Peyer's patch (tissue), 4 donors: ENCODE measurements around the gene NUCKS1. TPM values are rescaled to one million over a fixed set of nuclear protein-coding genes. Genes with fewer than 3 reads are reported as not detected.

Experiments
- DNase-seq, 3 donors: peaks; one replicate each; pipeline ENCODE4 v3.0.0-alpha.2; 2017 to 2019
- H3K27ac ChIP-seq, 4 donors: fragments of 200-600 bp; sonication (generic); one replicate each; pipeline ENCODE4 v1.5.1; 2016 to 2019
- H3K27me3 ChIP-seq, 2 donors: fragments of 200-600 bp; sonication (generic); one replicate each; pipeline ENCODE4 v1.5.1; 2019
- H3K36me3 ChIP-seq, 3 donors: fragments of 200-600 bp; sonication (generic); one replicate each; pipeline ENCODE4 v1.5.1; 2016 to 2019
- H3K4me1 ChIP-seq, 4 donors: fragments of 200-600 bp; sonication (generic); one replicate each; pipeline ENCODE4 v1.5.1; 2016 to 2019
- H3K4me3 ChIP-seq, 4 donors: fragments of 200-600 bp; sonication (generic); 1 replicate in 3 of 4; 2 replicates in 1 of 4; pipeline ENCODE4 v1.5.1; 2016 to 2019; ENCODE audit warnings: mild to moderate bottlenecking in 1 of 4
- H3K9me3 ChIP-seq, 4 donors: fragments of 200-600 bp; sonication (generic); one replicate each; pipeline ENCODE4 v1.5.1; 2016 to 2019; ENCODE audit warnings: mild to moderate bottlenecking in 1 of 4
- CTCF ChIP-seq, 6 experiments: fragments of 450-650 bp in 4 of 6; fragments of 200-600 bp in 2 of 6; sonication (generic) in 1 of 6; IDR thresholded peaks; one replicate each; pipeline ENCODE4 v1.5.1; 2017 to 2019; ENCODE audit warnings: antibody characterized with exemption in 6 of 6, mild to moderate bottlenecking in 3 of 6, moderate library complexity in 1 of 6
- POLR2A ChIP-seq, 2 donors: fragments of 450-650 bp; IDR thresholded peaks; one replicate each; pipeline ENCODE4 v1.5.1; 2017; ENCODE audit warnings: antibody characterized with exemption in 2 of 2, mild to moderate bottlenecking in 2 of 2, moderate library complexity in 2 of 2
- total RNA-seq, 4 donors: library from RNA; depleted of rRNA; stranded (reverse); fragments of >200 nt; gene quantifications; one replicate each; pipeline ENCODE4 v1.1.0, GENCODE V29; 2016

Gene NUCKS1
- 10 to 100 TPM; 21.1 to 64.5 (median 41.5) TPM for total RNA-seq

DNA sequence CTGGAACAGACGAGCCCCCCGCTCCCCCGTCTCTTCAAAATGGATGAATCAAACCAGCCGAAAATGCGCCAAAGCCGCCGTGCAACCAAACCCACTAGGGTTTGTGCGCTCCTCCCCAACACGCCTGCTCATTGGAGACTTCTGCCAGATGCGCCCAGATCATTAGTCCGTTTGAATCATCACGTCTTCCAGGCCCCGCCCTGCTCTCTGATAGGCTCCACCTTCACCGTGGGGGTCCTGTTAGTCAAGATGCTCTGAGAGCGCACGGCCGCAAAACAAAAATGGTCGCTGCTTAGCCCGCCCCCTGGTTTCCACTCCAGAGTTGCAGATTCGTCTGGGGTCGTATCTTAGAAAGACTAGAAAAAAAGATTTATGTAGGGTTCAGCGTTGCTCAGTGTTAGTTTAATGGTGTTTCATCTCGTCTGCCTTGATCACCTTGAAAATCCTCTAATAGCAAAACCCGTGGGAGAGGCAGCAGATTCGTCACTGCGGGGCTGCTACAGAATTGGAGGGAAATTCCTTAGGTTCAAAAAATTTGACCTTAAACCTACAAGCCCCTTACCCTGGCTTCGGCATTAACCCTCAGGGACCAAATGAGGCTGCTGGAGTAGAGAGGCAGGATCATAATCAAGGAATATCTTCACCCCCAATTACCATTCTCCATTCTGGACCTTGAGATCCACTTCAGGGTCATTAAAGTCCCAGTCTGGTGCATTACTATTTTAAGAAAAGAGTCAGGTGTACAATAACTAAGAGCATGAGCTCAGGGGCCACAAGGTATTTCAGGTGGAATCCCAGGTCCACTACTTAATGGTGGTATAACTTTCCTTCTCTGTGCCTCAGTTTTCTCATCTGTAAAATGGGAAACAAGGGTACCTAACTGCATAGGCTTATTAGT is at the start of gene NUCKS1:
Gene NUCKS1, minus strand, starts transcription at position 45 of the 898 bp plus-strand sequence. CDS start 209 bp downstream, outside the sequence.
- TF ChIP-seq CTCF (IDR thresholded peaks at IDR 0.05) = peak in 3 of 6 experiments; percentile 2 to 39 (median 13)
- peak; percentile 59 to 89 for TF ChIP-seq POLR2A (IDR thresholded peaks at IDR 0.05)
- peak; percentile 93 to 99 (median 99) for DNase-seq
- H3K4me3 ChIP-seq = peak within 1 kb of the TSS; percentile 78 to 96 (median 92)
- peak within 1 kb of the TSS; percentile 98 to 100 (median 99) for H3K27ac ChIP-seq
- no peaks in the 10 kb centered on the region for H3K36me3 ChIP-seq
- peaks cover 0 to 18% (median 8%) of the 10 kb centered on the region in 4 donors for H3K4me1 ChIP-seq
- H3K9me3 ChIP-seq = no peaks in the 10 kb centered on the region
- H3K27me3 ChIP-seq = no peaks in the 10 kb centered on the region

DNA sequence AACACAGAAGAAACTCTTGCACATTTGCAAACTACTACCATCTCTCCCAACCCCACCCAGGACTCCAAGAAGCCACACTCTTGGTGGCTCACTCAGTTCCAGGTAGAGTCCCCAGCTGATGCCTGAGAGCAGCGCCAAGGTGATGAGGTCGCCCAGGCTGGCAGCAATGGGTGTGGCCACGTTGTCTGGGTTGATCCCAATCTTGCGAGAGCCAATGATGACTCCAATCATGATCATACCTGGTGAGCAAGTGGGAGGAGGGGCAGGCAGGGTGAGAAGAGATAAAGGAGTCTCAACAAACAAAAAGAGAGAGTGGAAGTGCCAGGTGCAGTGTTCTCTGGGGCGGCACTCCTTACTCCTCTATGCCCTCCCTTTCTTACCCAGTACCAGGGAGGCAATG is 48.6 kb upstream of the NUCKS1 start:
- Histone ChIP-seq H3K9me3 (no peaks in the 10 kb centered on the region), H3K4me1 (no peaks in the 10 kb centered on the region), H3K4me3 (no peak overlapping the region), H3K27ac (no peak overlapping the region), H3K36me3 (peaks cover 0 to 25% (median 0%) of the 10 kb centered on the region in 3 donors), H3K27me3 (no peaks in the 10 kb centered on the region)
- no peak for DNase-seq
- TF ChIP-seq POLR2A (IDR thresholded peaks at IDR 0.05) (no peak), CTCF (IDR thresholded peaks at IDR 0.05) (no peak)

DNA sequence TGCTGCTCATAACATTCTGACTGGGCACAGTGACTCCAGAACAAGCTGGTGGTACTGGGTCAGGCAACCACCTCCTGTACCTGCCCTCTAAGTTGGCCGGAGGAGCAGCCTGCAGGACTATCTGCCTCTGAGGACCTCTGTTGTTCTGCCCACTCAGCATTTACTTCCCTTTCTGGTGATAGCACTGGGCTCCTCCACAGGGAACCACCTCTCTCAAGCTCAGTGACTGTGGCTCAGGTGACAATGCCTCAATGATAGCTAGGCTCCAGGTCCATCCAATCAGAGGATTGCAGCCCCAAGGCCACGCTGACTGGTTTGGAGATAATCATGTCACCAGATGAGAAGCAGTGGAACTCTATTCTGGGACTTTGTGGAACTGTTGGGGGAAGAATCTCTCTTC is 47.2 kb upstream of the NUCKS1 start:
- no peak for DNase-seq
- TF ChIP-seq POLR2A (IDR thresholded peaks at IDR 0.05) = no peak
- no peak for TF ChIP-seq CTCF (IDR thresholded peaks at IDR 0.05)
- H3K36me3 ChIP-seq = peaks cover 0 to 25% (median 0%) of the 10 kb centered on the region in 3 donors

GRCh38 chr1:205794011-205794730 is 44.2 kb upstream of the NUCKS1 start:
- H3K9me3 ChIP-seq = no peaks in the 10 kb centered on the region
- H3K36me3 ChIP-seq = peaks cover 0 to 20% (median 0%) of the 10 kb centered on the region in 3 donors
- no peak for DNase-seq

More for the DNA sequence above, 47.2 kb upstream of the NUCKS1 start:
- Histone ChIP-seq H3K9me3 (no peaks in the 10 kb centered on the region), H3K4me3 (no peak overlapping the region), H3K27me3 (no peaks in the 10 kb centered on the region), H3K4me1 (no peaks in the 10 kb centered on the region), H3K27ac (no peak overlapping the region)

More at GRCh38 chr1:205794011-205794730, 44.2 kb upstream of the NUCKS1 start:
- TF ChIP-seq POLR2A (IDR thresholded peaks at IDR 0.05) = no peak
- no peak for TF ChIP-seq CTCF (IDR thresholded peaks at IDR 0.05)
- no peak overlapping the region for H3K27ac ChIP-seq
- H3K4me3 ChIP-seq = no peak overlapping the region
- no peaks in the 10 kb centered on the region for H3K27me3 ChIP-seq
- no peaks in the 10 kb centered on the region for H3K4me1 ChIP-seq
